ENCODE results near the gene DYNC1I1.

GRCh38 chr7:96014617-96015016, 242.3 kb downstream of the DYNC1I1 start:
- no peak for TF ChIP-seq POLR2A (IDR thresholded peaks at IDR 0.05)
- no peak for TF ChIP-seq CTCF (IDR thresholded peaks at IDR 0.05)
- no peak for TF ChIP-seq POLR2AphosphoS5 (IDR thresholded peaks at IDR 0.05)
- TF ChIP-seq EP300 (IDR thresholded peaks at IDR 0.05), result no peak

All from suprapubic skin (tissue), 4 donors.